SK-N-SH (cell line): Measurements from ENCODE around the gene SLC17A7.

Source experiments
- CTCF ChIP-seq: fragments of 200-600 bp; sonication (generic); IDR thresholded peaks from 2 replicates; pipeline ENCODE4 v1.6.1; 2017; ENCODE audit warnings: antibody characterized with exemption, mild to moderate bottlenecking, moderate library complexity
- ELF1 ChIP-seq: IDR thresholded peaks from 2 replicates; pipeline ENCODE4 v1.4.0; 2012
- MXI1 ChIP-seq: IDR thresholded peaks from 2 replicates; pipeline ENCODE4 v1.6.1; 2012; ENCODE audit warnings: mild to moderate bottlenecking, low read depth, low read length, improper control_type of control experiment
- POLR2AphosphoS5 ChIP-seq: IDR thresholded peaks from 2 replicates; pipeline ENCODE4 v1.6.1; 2012; ENCODE audit warnings: low read depth, low read length
- RXRA ChIP-seq: IDR thresholded peaks from 2 replicates; pipeline ENCODE4 v1.4.0; 2012; ENCODE audit warnings: low read depth, mild to moderate bottlenecking, borderline replicate concordance
- TAF1 ChIP-seq: IDR thresholded peaks from 2 replicates; pipeline ENCODE4 v1.6.1; 2012; ENCODE audit warnings: low read depth, mild to moderate bottlenecking, low read length, moderate library complexity, borderline replicate concordance

- TF ChIP-seq CTCF (no peak), TAF1 (no peak), ELF1 (no peak), POLR2AphosphoS5 (no peak), RXRA (no peak), MXI1 (no peak)
These were observed 9.1 kb upstream of the SLC17A7 start for GRCh38 chr19:49450405-49450804.
